Pancreas (tissue), 10 donors: ENCODE measurements around the gene TMEM209. TPM values are rescaled to one million over a fixed set of nuclear protein-coding genes. Genes with fewer than 3 reads are reported as not detected.
A peak's percentile ranks its signal among the peaks of the same experiment; 100 is the strongest.
"Not testable (repeated sequence)": the region's sequence is repeated elsewhere in the genome, so short reads cannot be mapped to it uniquely, and the experiment has no call there.

ENCODE experiments used
- ATAC-seq, 4 donors: fragments of 200-7000 bp; cut with Tn5 transposase; one replicate each; pipeline versions ENCODE4 v1.8.0 to v1.9.1; 2020; ENCODE audit warnings: mild to moderate bottlenecking in 4 of 4, moderate library complexity in 4 of 4
- DNase-seq, 6 donors: peaks; one replicate each; pipeline ENCODE4 v3.0.0-alpha.2; 2020
- FAIRE-seq: peaks from 2 replicates; lab custom pipeline; 2012; peaks lifted over from hg19 to GRCh38; lab: Jason Lieb, UNC
- H3K27ac ChIP-seq, 4 donors: fragments of 200-600 bp; sonication (generic); 1 replicate in 3 of 4; 2 replicates in 1 of 4; pipeline versions ENCODE4 v1.5.0 to v1.8.0; 2020
- H3K27me3 ChIP-seq, 4 donors: fragments of 200-600 bp; one replicate each; pipeline ENCODE4 v1.8.0; 2021
- H3K36me3 ChIP-seq, 3 donors: fragments of 200-600 bp; sonication (generic) in 1 of 3; one replicate each; pipeline versions ENCODE4 v1.5.0 to v1.8.0; 2020 to 2021
- H3K4me1 ChIP-seq, 3 donors: fragments of 200-600 bp; one replicate each; pipeline ENCODE4 v1.8.0; 2021
- H3K4me3 ChIP-seq, 4 donors: fragments of 200-600 bp; sonication (generic) in 2 of 4; one replicate each; pipeline versions ENCODE4 v1.5.0 to v1.8.0; 2020 to 2021
- H3K9me3 ChIP-seq, 4 donors: fragments of 200-600 bp; one replicate each; pipeline ENCODE4 v1.8.0; 2021
- WGBS, 2 donors: extraction: QIAGEN DNeasy Blood & Tissue Kit; methylation state at CpG; one replicate each; pipeline ENCODE4 v1.1.7; 2013; 5-methylcytosine and 5-hydroxymethylcytosine counted together
- intact Hi-C, 3 donors: fragments of 100-400 bp; cut with DNase I; formaldehyde crosslinking; loops; one replicate each; pipeline versions ENCODE4 v1.11.1 to v1.14.2; 2022
- polyA plus RNA-seq, 2 donors: library from polyadenylated mRNA; stranded (reverse); fragments of 200-250 nt; gene quantifications; one replicate each; pipeline ENCODE4 v1.2.3, GENCODE V29; 2013
- total RNA-seq, 6 donors: library from RNA; stranded (reverse); fragmentation: NEBNext Ultra II Directional in 4 of 6; extraction: Animal tissue kit (Norgen Biotek cat#: 25700) in 4 of 6; gene quantifications; one replicate each; pipeline versions ENCODE4 v1.2.1 to v1.2.4, GENCODE V29; 2021 to 2023
- TF ChIP-seq, protein P1 (sequence below), 4 donors: fragments of 200-600 bp; sonication (generic) in 3 of 4; IDR thresholded peaks; one replicate each; pipeline versions ENCODE4 v1.5.0 to v1.8.0; 2021; ENCODE audit warnings: antibody characterized with exemption in 4 of 4
- donor health status: healthy with polysubstance abuse.
- donor health status: DM: no; HTN: no; CAD: no; lungs with moderate emphysema.
- donor health status: DM: no; HTN: no; CAD: no.
- donor health status: control.
- donor health status: control.
- donor health status: Bipolar disorder and iron deficiency.
- donor health status: DM: yes; HTN: yes; CAD: no.
- donor health status: DM: no; HTN: no; CAD: no.
- donor health status: DM: no; HTN: no; CAD: no.
- donor health status: DM: yes; HTN: yes; CAD: no.

Gene TMEM209
- 10 to 100 TPM in 5 of 6 donors, 1 to 10 TPM in 1; 9.3 to 16.1 (median 11.4) TPM for total RNA-seq
- polyA plus RNA-seq: 1 to 10 TPM; 4.2 to 5.9 TPM

DNA sequence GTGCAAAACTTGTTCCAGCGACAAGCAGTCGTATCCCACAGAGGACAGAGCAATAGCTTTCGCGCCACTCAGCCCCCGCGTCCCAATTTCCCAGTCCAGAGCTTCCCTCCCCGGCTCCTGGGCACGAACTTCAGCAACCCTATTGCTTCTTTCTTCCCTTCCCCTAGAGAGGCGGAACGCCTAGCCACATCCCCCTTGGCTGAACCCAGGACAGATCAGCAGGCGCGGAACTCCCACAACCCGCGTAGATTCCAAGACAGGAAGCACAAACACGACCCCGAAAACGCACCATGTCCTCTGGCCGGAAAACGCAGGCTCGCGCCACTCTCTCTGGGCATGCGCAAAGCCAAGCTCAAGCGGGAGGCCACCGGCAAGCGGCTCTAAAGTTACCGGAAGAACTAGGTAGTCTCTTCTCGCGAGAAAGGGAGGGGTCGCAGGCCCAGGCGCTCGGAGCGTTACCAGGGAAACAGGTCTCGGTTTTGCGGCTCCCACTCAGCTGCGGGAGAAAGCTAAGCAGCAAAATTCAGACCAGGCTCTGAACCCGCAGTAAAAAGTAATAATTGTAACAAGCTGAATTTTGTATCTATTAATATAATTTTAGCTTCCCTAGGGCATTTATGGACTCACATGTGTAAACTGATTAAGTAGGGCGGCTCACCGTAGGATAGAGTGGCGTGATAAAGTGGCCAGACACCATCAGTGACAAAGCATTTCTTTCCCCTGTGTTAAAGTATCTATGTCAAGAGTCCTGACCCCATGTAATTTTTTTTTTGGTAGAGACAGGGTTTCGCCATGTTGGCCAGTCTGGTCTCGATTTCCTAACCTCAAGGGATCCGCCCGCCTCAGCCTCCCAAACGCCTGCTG lies at the start of gene TMEM209:
TMEM209 (minus strand) TSS at position 323 of the 864 bp plus-strand sequence; CDS start at position 292, 31 bp downstream.
- Histone ChIP-seq H3K36me3 (peaks cover 0 to 20% (median 5%) of the 10 kb centered on the region in 3 donors), H3K9me3 (no peaks in the 10 kb centered on the region), H3K27ac (peak within 1 kb of the TSS; percentile 75 to 89 (median 80)), H3K4me3 (peak within 1 kb of the TSS; percentile 50 to 82 (median 55)), H3K27me3 (no peaks in the 10 kb centered on the region), H3K4me1 (no peaks in the 10 kb centered on the region)
- TF ChIP-seq, protein P1, sequence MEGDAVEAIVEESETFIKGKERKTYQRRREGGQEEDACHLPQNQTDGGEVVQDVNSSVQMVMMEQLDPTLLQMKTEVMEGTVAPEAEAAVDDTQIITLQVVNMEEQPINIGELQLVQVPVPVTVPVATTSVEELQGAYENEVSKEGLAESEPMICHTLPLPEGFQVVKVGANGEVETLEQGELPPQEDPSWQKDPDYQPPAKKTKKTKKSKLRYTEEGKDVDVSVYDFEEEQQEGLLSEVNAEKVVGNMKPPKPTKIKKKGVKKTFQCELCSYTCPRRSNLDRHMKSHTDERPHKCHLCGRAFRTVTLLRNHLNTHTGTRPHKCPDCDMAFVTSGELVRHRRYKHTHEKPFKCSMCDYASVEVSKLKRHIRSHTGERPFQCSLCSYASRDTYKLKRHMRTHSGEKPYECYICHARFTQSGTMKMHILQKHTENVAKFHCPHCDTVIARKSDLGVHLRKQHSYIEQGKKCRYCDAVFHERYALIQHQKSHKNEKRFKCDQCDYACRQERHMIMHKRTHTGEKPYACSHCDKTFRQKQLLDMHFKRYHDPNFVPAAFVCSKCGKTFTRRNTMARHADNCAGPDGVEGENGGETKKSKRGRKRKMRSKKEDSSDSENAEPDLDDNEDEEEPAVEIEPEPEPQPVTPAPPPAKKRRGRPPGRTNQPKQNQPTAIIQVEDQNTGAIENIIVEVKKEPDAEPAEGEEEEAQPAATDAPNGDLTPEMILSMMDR (IDR thresholded peaks at IDR 0.05): no peak
- 9% methylated on average over 44 of the region's 44 CpGs for WGBS, 2 donors
- FAIRE-seq: no peak
- intact Hi-C loops: no loop called here
- peak; percentile 99 to 100 (median 99) for ATAC-seq
- DNase-seq: peak; percentile 95 to 99 (median 96)

DNA sequence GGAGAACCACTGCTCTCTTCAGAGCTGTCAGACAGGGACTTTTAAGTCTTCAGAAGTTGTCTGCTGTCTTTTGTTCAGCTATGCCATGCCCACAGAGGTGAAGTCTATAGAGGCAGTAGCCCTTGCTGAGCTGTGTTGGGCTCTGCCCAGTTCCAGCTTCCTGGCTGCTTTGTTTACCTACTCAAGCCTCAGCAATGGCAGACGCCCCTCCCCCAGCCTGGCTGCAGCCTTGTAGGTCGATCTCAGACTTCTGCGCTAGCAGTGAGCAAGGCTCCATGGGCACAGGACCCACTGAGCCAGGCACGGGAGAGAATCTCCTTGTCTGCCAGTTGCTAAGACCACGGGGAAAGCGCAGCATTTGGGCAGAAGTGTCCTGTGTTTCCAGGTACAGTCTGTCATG lies 49.3 kb upstream of the TMEM209 start:
- no peak for FAIRE-seq
- Histone ChIP-seq H3K27me3 (no peaks in the 10 kb centered on the region), H3K9me3 (no peaks in the 10 kb centered on the region), H3K36me3 (no peaks in the 10 kb centered on the region), H3K4me3 (no peak overlapping the region), H3K27ac (no peak overlapping the region), H3K4me1 (no peaks in the 10 kb centered on the region)
- intact Hi-C loops: no loop called here
- WGBS, 2 donors: 39 to 49% methylated on average over 6 of the region's 6 CpGs
- TF ChIP-seq, protein P1 (IDR thresholded peaks at IDR 0.05): no peak
- ATAC-seq: peak in 3 of 4 donors; percentile 56 to 83 (median 79)
- peak; percentile 67 to 88 (median 73) for DNase-seq

DNA sequence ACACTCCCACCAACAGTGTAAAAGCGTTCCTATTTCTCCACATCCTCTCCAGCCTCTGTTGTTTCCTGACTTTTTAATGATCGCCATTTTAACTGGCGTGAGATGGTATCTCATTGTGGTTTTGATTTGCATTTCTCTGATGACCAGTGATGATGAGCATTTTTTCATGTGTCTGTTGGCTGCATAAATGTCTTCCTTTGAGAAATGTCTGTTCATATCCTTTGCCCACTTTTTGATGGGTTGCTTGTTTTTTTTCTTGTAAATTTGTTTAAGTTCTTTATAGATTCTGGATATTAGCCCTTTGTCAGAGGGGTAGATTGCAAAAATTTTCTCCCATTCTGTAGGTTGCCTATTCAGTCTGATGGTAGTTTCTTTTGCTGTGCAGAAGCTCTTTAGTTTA lies 44.4 kb upstream of the TMEM209 start:
- H3K4me1 ChIP-seq, H3K4me3 ChIP-seq, intact Hi-C loops, FAIRE-seq, H3K36me3 ChIP-seq, H3K27ac ChIP-seq, DNase-seq, H3K27me3 ChIP-seq, H3K9me3 ChIP-seq, ATAC-seq: not testable (repeated sequence)
- whole genome bisulfite sequencing, 2 donors: 87 to 93% methylated on average over 3 of the region's 3 CpGs

DNA sequence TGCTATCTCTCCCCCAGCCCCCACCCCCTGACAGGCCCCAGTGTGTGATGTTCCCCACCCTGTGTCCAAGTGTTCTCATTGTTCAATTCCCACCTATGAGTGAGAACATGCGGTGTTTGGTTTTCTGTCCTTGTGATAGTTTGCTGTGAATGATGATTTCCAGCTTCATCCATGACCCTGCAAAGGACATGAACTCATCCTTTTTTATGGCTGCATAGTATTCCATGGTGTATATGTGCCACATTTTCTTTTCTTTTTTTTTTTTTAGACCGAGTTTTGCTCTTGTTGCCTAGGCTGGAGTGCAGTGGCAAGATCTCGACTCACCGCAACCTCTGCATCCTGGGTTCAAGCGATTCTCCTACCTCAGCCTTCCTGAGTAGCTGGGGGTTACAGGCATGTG lies 43.6 kb upstream of the TMEM209 start:
- DNase-seq, FAIRE-seq, H3K27ac ChIP-seq, H3K36me3 ChIP-seq, H3K4me3 ChIP-seq, H3K4me1 ChIP-seq, intact Hi-C loops, H3K9me3 ChIP-seq, H3K27me3 ChIP-seq, ATAC-seq: not testable (repeated sequence)
- WGBS, 2 donors: 94 to 96% methylated on average over 5 of the region's 5 CpGs

DNA sequence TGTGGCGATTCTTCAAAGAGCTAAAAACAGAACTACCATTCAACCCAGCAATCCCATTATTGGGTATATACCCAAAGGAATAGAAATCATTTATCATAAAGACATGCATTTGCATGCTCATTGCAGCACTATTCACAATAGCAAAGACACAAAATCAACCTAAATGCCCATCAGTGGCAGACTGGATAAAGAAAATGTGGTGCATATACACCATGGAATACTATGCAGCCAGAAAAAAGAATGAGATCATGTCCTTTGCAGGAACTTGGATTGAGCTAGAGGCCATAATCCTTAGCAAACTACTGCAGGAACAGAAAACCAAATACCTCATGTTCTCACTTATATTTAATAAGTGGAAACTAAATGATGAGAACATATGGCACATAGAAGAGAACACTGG lies 41.3 kb upstream of the TMEM209 start:
- H3K4me3 ChIP-seq, DNase-seq, H3K27me3 ChIP-seq, H3K4me1 ChIP-seq, FAIRE-seq, H3K36me3 ChIP-seq, ATAC-seq, H3K9me3 ChIP-seq, H3K27ac ChIP-seq, intact Hi-C loops: not testable (repeated sequence)
- 89 to 94% methylated on average over 1 of the region's 1 CpG for WGBS, 2 donors

DNA sequence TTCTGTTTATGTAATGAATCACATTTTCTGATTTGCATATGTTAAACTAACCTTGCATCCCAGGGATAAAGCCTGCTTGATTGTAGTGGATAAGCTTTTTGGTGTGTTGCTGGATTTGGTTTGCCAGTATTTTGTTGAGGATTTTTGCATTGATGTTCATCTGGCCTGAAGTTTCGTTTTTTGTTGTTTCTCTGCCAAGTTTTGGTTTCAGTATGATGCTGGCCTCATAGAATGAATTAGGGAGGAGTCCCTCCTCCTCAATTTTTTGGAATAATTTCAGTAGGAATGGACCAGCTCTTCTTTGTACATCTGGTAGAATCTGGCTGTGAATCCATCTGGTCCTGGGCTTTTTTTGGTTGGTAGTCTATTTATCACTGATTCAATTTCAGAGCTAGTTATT lies 38.3 kb upstream of the TMEM209 start:
- not testable (repeated sequence) for FAIRE-seq

More for the DNA sequence above, 38.3 kb upstream of the TMEM209 start:
- H3K27ac ChIP-seq, H3K27me3 ChIP-seq, H3K9me3 ChIP-seq, intact Hi-C loops, H3K36me3 ChIP-seq, H3K4me3 ChIP-seq, H3K4me1 ChIP-seq, DNase-seq: not testable (repeated sequence)
- peak in 2 of 4 donors; percentile 33 to 73 for ATAC-seq
- WGBS, 2 donors: 29 to 35% methylated on average over 1 of the region's 1 CpG
